ENCODE data around the gene SKIC2.
A peak's percentile ranks its signal among the peaks of the same experiment; 100 is the strongest.

SKIC2 gene

DNA sequence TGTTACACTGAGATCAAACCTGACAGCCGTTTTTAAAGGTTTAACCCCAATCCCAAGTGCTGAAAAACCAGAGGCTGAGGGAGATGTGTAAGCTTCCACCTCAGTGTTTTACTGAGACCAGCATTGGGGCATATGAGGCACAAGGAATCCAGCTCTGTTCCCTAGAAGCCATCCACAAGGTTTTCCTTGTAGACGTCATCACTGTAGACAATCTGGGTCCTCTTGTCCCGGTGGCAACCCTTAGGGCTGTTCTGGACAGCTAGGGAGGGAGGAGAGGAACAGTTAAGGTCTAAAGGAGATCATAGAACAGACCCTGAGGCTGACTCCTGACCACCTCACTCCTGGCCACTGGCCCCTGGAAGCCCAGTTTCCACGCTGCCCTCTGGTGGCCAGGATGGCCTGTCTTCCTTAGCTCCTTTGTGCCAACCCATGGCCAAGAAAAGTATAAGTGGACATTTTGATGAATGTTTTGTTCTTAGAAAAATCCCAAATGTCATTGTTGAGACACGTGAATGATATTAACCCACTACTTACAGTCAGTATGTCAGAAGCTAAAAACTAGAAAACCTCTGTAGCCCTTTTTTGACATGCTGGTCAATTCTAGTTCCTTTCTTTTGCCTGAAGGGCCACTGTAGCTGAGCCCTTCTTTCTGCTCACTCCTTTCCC is 6.7 kb upstream of the SKIC2 start:
- Mint-ChIP-seq H3K27ac (peak overlapping the region; percentile 24), H3K4me1 (peaks cover 14% of the 10 kb centered on the region), H3K36me3 (ENCODE audit: low read depth) (peaks cover 44% of the 10 kb centered on the region), H3K4me3 (no peak overlapping the region), H3K9me3 (no peaks in the 10 kb centered on the region), H3K27me3 (ENCODE audit: low read depth, poor library complexity) (peaks cover 3% of the 10 kb centered on the region)
- TF ChIP-seq, protein P1, sequence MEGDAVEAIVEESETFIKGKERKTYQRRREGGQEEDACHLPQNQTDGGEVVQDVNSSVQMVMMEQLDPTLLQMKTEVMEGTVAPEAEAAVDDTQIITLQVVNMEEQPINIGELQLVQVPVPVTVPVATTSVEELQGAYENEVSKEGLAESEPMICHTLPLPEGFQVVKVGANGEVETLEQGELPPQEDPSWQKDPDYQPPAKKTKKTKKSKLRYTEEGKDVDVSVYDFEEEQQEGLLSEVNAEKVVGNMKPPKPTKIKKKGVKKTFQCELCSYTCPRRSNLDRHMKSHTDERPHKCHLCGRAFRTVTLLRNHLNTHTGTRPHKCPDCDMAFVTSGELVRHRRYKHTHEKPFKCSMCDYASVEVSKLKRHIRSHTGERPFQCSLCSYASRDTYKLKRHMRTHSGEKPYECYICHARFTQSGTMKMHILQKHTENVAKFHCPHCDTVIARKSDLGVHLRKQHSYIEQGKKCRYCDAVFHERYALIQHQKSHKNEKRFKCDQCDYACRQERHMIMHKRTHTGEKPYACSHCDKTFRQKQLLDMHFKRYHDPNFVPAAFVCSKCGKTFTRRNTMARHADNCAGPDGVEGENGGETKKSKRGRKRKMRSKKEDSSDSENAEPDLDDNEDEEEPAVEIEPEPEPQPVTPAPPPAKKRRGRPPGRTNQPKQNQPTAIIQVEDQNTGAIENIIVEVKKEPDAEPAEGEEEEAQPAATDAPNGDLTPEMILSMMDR (IDR thresholded peaks at IDR 0.05) = peak; percentile 69
- peak; percentile 74 for DNase-seq

DNA sequence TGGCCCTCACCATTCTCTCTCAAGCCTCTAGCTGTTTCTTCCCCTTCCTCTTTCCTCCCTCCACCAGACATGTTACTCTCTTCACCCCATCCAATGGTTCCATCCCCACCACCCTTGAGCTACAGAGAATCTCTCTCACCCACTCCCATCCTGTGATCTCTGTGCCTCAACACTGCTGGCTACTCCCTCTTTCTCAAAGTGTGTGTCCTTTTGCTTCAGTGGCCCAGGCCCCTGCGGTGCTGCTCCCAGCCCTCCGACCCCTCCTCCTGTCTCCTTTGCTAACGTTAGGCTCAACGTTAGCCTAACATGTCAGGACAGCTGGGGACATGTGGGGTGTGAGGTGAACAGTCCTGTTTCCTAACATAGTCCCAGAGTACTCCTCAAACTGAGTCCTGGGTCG is 6.1 kb upstream of the SKIC2 start:
- Mint-ChIP-seq H3K36me3 (ENCODE audit: low read depth) (peaks cover 46% of the 10 kb centered on the region), H3K4me3 (no peak overlapping the region), H3K9me3 (no peaks in the 10 kb centered on the region), H3K27me3 (ENCODE audit: low read depth, poor library complexity) (peaks cover 3% of the 10 kb centered on the region), H3K4me1 (peaks cover 15% of the 10 kb centered on the region), H3K27ac (peak overlapping the region; percentile 24)
- TF ChIP-seq, protein P1 (IDR thresholded peaks at IDR 0.05) = no peak
- no peak for DNase-seq

DNA sequence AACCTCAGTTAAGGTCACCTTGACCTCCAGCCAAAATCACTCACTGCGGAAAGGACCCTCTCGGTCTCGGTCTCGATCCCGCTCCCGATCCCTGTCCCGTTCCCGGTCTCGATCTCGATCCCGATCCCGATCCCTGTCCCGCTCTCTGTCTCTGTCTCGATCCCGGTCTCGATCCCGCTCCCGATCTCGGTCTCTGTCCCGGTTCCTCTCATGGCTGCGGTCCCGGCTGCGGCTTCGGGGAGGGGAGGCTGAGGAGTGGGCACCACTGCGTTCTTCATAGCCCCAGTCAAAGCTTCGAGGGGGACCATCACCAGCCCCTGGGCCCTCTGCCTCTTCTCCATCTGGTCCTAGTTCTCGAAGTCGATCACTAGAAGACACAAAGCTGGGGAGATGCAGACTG is 4.5 kb upstream of the SKIC2 start:
- Mint-ChIP-seq H3K27me3 (ENCODE audit: low read depth, poor library complexity) (no peaks in the 10 kb centered on the region), H3K36me3 (ENCODE audit: low read depth) (peaks cover 46% of the 10 kb centered on the region), H3K9me3 (no peaks in the 10 kb centered on the region), H3K4me3 (no peak overlapping the region), H3K4me1 (peaks cover 22% of the 10 kb centered on the region), H3K27ac (no peak overlapping the region)
- DNase-seq = no peak
- TF ChIP-seq, protein P1 (IDR thresholded peaks at IDR 0.05) = no peak

DNA sequence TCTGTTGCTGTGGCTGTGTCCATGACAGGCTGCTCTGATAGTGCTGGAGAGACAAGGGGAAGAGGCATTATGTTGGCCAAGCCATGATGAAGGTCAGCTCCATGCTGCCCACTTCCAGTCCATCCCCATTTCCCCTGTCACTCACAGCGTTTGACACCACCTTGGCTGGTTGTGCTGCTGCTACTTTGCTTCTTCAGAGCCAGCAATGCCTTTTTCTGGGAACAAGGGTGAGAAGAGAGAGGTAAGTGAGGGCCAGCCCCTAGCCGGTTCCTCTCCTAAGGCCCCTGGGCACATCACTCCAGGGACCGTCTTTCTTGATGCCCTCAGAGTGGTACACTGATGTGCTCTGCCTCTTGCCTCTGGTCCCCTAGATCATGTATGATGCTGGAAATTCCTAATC is 2.2 kb upstream of the SKIC2 start:
- peak overlapping the region; percentile 99 for H3K4me3 Mint-ChIP-seq
- peaks cover 53% of the 10 kb centered on the region for H3K36me3 Mint-ChIP-seq (ENCODE audit: low read depth)
- H3K27me3 Mint-ChIP-seq (ENCODE audit: low read depth, poor library complexity) = no peaks in the 10 kb centered on the region
- no peak overlapping the region for H3K27ac Mint-ChIP-seq
- TF ChIP-seq, protein P1 (IDR thresholded peaks at IDR 0.05) = no peak
- H3K4me1 Mint-ChIP-seq = peaks cover 32% of the 10 kb centered on the region
- H3K9me3 Mint-ChIP-seq = no peaks in the 10 kb centered on the region
- DNase-seq = no peak

DNA sequence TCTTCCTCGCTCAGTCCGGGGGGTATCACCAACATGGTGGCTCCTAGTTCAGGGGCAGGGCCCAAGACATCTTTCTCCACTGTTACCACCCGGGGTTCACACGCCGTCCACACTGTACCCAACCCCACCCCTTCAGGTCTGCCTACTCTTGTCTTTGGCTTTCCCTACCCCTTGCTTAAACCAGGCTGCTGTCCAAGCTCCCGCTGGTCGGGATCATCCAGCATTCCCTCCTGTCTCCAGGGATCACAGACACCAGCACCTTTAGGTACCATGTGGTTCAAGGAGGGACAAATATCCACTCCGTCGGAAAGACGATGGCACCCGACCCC is 599 bp upstream of the SKIC2 start:
- DNase-seq = no peak
- no peaks in the 10 kb centered on the region for H3K9me3 Mint-ChIP-seq
- TF ChIP-seq, protein P1 (IDR thresholded peaks at IDR 0.05) = no peak
- peaks cover 62% of the 10 kb centered on the region for H3K36me3 Mint-ChIP-seq (ENCODE audit: low read depth)
- H3K27me3 Mint-ChIP-seq (ENCODE audit: low read depth, poor library complexity) = no peaks in the 10 kb centered on the region
- H3K4me3 Mint-ChIP-seq = peak overlapping the region; percentile 99
- peaks cover 32% of the 10 kb centered on the region for H3K4me1 Mint-ChIP-seq
- peak overlapping the region; percentile 95 for H3K27ac Mint-ChIP-seq

DNA sequence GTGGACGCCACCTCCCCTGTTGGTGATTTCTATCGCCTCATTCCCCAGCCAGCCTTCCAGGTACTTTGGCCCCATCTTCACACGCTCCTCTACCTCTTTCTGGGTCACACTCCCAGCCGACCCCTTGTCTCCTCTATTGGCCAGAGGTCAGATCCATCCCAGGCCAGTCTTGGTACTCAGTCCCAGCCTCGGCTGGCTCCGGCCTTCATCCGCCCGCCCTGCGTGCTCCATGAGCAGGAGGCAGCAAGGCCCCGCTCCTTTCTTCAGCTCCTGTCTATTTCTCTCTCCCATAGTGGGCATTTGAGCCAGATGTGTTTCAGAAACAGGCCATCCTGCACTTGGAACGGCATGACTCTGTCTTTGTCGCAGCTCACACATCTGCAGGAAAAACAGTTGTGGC is 2.6 kb downstream of the SKIC2 start:
- H3K27me3 Mint-ChIP-seq (ENCODE audit: low read depth, poor library complexity) = no peaks in the 10 kb centered on the region
- peaks cover 32% of the 10 kb centered on the region for H3K4me1 Mint-ChIP-seq
- TF ChIP-seq, protein P1 (IDR thresholded peaks at IDR 0.05) = no peak
- peak overlapping the region; percentile 83 for H3K27ac Mint-ChIP-seq
- no peak for DNase-seq
- H3K9me3 Mint-ChIP-seq = no peaks in the 10 kb centered on the region
- H3K36me3 Mint-ChIP-seq (ENCODE audit: low read depth) = peaks cover 44% of the 10 kb centered on the region
- peak overlapping the region; percentile 21 for H3K4me3 Mint-ChIP-seq
